GM18502 (cell line): ENCODE data around the gene TNIK.
"Not testable (repeated sequence)": the region's sequence is repeated elsewhere in the genome, so short reads cannot be mapped to it uniquely, and the experiment has no call there.

Experiments used
- ATAC-seq: cut with Tn5 transposase; IDR thresholded peaks from one replicate; pipeline ENCODE4 v1.9.1; 2021; ENCODE audit warnings: mild to moderate bottlenecking; ENCODE audit not compliant: unreplicated experiment, poor library complexity

Gene TNIK

DNA sequence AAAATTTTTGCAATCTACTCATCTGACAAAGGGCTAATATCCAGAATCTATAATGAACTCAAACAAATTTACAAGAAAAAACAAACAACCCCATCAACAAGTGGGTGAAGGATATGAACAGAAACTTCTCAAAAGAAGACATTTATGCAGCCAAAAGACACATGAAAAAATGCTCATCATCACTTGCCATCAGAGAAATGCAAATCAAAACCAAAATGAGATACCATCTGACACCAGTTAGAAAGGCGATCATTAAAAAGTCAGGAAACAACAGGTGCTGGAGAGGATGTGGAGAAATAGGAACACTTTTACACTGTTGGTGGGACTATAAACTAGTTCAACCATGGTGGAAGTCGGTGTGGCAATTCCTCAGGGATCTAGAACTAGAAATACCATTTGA, 36.1 kb downstream of the TNIK start:
- ATAC-seq, result not testable (repeated sequence)

DNA sequence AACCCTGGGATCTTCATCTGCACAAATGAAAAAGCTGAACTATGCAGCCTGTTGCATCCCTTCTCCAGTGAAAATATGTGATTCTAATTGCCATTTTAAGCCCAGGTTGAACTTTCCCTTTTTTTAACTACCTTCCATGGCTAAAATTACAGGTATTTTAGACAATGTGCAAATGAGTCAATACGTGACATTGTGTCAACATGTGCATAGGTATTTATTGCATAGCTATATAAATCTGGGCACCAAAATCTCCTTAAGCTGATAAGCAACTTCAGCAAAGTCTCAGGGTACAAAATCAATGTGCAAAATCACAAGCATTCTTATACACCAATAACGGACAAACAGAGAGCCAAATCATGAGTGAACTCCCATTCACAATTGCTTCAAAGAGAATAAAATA, 37.4 kb downstream of the TNIK start:
- ATAC-seq, result not testable (repeated sequence)

DNA sequence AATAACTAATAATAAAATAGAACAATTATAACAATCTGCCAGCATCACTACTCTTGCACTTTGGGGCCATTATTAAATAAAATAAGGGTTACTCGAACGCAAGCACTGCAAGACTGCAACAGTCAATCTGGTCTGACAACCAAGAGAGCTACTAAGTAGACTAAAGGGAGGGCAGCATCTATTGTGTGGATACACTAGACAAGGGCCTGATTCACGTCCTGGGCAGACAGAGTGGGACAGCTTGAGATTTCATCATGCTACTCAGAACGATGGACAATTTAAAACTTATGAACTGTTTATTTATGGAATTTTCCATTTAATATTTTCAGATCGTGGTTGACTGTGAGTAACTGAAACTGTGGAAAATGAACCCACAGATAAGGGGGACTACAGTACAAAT, 39.5 kb downstream of the TNIK start:
- no peak for ATAC-seq

DNA sequence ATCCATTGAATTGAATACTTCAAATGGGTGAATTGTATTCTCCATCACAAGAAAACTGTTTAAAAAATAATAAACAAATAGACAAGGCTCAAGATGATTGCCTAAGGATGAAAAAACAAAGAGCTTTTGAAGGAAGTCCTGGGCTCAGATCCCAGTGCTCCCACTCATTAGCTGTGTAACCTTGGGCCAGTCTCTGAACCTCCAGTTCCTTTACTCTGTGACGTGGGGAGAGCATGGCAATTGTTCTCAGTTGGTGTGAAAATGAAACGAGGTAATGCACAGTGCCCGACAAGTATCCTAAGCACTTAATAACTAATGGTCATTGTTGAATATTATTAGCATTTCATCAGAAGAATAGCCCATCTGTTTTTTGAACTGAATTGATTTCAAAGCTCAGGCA, 40.7 kb downstream of the TNIK start:
- no peak for ATAC-seq

DNA sequence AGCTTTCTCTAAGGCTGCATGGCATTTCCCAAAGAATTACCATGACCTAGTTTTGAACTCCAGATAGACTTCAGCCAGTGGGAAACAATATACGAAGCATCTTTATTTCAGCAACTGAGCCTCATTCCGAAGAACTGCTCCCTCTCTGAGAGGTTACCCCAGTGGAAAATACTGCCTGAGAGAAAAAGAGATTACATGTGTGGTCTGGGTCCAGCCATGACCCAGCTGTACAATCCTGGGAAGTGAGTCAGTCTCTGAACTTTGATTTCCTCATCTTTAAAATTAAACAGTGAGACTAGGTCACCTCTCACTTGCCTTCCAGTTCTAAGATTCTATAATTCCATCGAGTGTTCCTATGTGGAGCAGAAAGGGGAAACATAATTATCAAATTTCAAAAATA, 42.4 kb downstream of the TNIK start:
- ATAC-seq, result no peak

DNA sequence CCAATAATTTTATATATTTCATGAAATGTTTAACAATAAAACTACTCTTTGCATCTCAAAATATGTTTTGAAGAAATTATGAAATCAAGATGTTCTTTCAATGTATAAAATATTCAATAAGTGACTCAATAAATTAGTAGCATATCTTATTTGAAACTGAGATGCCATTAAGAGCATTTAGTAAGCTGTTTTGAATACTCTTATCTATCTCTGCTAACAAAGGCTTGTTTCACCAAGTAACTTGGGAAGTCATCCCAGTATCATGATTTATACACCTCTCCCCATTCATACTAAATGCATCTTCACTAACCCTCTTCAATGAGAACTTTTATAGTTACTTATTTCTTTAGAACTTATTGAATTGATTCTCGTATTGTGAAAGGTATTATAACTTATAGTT, 43.1 kb downstream of the TNIK start:
- ATAC-seq, result no peak

DNA sequence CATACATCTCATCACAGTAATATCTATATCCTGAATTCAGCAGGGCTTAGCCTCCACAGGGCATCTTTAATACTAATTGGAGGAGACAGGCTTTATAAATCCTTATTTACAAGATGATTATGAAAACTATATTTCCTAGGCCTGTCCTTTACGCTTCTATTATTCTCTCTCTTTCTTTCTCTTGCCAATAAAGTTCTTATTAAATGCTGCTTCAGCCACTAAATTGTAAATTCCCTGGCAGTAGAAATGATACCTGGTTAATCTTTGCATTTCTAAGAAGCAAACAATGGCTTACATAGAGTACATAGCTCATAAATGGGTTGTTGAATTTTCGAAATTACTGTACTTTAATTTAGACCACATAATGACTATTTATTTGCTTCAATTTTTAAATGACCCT, 43.5 kb downstream of the TNIK start:
- ATAC-seq, result no peak

DNA sequence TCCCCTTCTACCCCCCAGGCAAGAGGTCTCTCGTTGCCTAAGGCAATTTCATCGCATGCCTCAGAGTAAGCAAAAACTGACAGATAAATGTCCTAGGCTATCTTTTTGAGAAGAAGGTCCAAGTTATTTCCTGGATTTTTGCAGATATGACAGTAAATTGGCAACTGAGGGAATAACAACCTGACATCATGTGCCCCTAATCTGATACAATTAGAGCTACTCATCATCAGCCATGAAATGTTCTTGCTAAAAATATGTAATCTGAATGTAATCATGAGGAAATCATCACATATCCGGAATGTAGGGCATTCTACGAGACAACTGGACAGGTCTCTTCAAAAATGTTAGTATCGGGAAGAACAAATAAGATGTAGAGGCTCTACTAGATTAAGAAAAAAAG, 44.1 kb downstream of the TNIK start:
- no peak for ATAC-seq

DNA sequence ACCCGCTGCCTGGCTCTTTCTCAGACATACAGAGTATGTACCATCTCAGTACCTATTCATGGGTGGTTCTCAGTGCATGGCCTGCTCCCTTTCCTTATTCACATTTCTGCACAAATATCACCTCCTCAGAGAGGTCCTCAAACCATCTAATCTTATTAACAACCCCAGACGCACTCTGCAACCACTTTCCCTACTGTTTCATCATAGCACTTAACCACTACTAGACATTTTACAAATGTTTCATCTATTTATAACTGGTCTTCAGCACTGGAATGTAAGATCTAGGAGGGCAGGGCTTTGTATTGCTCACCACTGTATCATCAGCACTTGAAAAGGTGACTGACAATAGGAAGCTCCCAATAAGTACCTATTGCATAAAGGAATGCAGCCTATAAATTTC, 45.1 kb downstream of the TNIK start:
- no peak for ATAC-seq

DNA sequence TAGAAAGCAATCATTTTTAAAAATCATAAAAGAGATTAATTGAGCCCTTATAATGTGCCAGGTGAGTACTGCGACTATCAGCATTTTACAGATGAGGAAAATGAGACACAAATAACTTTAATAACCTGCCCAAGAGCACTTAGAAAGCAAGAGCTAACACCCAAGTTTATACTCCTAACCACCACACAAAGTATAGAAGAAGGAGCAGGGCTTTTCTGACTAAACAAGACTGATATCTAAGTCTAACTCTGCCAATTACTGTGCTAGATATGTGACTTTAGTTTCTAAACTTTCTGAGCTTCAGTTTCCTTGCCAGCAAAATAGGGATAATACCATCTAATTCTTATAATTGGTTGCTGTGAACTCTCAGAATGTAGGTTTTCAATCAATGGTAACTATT, 47.7 kb downstream of the TNIK start:
- no peak for ATAC-seq

DNA sequence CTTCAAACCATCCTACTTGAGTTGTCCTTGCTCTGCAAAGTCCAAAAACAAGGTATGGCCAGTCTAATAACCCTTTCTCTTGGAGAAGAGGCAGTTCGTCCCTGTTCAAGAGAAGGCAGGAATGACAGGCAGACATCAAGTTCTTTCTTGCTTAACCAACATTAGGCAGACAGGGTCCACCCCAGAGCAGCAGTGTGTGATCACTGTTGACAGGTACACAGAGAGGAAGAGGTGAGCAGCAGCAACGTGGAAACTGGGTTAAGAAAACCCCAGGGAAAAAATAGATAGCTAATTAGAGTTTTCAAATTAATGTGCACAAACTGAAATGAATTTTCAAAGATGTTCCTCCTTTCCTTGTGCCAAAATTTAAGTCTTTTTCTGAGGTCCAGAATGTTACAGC, 48.2 kb downstream of the TNIK start:
- no peak for ATAC-seq

DNA sequence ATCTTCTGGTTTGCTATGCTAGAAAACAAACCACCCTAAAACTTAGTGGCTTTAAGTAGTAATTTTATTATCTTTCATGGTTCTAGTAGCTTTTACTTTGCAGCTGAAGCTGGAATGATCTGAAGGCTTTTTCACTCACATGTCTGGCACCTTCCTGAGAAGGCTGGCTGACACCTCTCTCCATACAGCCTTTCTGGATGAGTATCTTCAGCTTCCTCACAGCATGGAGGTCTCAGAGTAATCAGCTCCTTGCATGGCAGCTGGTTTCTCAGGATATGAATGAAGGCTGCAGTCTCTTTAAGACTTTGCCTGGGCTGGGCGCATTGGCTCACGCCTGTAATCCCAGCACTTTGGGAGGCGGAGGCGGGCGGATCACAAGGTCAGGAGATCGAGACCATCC, 50.0 kb downstream of the TNIK start:
- ATAC-seq, result no peak

DNA sequence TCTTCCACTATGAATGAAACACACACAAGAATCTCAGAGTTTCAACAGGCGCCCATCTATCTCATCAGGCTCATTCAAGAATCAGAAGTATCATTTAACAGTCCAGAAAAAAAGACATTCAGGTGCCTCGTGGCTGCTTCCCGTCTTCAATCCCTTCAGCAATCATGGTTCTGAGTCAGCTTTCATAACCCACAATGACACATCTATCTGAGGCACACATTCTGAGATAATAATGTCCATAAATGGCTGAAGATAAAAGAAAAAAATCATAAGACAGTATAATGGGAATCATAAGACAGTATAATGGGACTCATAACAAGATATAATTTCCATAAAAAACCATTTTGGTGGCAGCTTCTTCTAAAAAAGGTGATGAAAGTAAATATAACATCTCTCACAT, 52.4 kb downstream of the TNIK start:
- ATAC-seq, result no peak

DNA sequence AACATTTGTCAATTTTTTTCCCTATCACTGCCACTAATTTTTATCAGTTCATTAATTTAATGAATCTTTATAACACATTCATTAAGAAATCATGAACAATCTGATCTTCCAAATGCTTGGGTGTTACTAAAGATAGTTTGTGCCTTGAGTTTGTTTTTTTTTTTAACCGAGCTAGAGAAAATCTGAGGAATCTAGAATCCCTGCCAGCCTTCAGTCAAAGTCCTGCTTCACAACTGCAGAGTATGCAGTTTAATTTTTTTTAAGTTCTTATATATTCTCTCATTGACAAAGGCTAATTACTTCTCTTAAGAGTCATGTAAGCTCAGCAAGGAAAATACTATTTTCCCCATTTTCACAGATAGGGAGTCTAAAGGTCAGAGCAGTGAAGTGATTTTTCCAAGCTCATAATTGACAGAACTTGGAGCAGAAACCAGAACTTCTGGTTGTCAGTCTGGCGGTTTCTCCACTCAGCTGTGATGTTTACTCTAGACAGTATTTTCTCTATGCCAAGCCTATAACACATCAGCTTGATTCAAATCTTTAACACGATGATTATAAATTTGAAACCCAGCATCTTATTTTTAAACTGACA, 55.7 kb downstream of the TNIK start:
- ATAC-seq, result no peak

DNA sequence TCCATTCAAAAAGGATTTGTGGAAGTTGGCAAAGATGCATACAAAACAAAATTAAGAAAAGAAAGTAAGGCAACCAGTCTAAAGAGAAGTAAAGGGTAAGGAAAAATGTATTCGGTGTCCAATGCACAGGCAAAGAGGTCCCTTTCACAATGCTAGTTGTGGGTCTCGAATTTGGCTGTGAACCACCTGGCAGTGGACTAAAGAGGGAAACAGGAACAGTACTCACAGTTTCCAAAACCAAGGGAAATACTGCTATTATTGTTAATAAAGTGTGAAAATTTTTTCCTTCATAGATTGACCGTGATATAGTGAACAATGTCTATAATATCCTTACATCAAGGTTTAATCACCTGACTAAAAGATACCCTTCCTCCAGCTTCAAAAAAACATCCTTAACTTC, 57.9 kb downstream of the TNIK start:
- no peak for ATAC-seq

DNA sequence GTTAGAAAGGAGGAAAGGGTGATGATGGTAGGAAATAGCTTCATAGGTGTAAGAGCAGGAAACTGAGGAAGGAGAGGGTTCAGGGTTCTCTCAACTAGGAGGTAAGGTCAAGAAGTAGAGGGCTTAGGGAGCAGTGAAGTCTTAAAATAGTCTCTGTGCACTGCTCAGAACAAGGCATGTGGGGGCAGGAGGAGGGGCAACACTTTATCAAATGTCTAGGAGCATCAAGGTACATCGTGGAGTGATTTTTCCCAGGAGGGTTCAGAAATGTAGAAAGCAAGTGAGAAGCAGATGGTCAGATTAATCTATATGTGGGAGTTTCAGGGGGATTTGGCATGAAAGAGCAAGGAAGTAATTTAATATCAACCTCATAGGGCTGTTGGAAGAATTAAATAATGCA, 58.8 kb downstream of the TNIK start:
- no peak for ATAC-seq

DNA sequence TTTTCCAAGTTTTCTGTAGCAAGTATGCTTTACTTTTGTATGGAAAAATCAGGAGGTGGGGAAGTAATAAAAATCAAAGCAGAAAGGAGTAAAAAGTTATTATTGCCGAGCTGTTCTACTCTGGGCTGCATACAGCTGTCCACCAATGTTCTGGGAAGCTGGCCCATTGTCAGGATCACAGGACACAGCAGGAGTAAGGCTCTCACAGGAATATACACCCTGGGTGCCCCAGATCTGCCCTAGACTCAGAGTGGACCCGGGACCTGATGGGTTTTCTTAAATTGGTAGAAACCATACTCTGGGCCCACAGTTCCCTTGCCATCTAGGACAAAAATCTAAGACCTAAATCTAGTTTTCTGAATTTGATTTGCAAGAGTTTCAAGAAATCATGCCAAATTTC, 60.4 kb downstream of the TNIK start:
- no peak for ATAC-seq

DNA sequence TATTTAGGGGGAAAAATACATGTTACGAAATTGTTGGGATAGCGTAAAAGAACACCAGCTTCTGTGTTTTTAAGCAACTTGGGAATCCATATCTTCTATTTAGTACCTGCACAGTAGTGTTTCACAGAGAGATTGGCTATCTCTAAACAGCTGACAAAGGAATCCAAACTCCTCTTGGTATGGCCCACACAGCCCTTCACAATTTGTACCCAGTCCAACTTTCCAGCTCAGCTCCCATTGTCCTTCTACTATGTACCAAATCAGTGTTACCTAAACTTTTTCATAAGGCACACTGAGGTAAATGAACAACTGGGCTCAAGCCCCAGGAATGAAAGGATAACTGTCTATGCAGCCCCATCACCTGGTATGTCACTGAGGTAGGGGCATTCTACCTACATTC, 61.9 kb downstream of the TNIK start:
- no peak for ATAC-seq

DNA sequence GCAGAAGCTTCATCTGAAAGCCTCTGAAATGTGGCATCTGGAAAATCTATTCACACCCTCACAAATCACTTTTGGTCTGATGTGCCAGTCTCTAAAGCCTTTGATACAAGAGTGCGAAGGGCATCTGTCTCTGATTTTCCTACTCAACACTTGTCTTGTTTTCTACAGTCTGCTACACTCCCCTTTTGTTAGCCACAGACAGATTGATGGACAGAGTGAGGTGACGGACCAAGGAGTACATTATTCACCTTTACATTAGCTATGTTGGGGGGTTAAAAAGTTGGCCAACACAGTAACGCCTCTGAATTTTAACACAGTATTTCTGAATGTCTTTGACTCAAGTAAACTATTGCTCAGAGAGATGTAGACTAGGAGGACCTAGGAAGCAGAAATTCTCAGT, 63.1 kb downstream of the TNIK start:
- ATAC-seq, result no peak

DNA sequence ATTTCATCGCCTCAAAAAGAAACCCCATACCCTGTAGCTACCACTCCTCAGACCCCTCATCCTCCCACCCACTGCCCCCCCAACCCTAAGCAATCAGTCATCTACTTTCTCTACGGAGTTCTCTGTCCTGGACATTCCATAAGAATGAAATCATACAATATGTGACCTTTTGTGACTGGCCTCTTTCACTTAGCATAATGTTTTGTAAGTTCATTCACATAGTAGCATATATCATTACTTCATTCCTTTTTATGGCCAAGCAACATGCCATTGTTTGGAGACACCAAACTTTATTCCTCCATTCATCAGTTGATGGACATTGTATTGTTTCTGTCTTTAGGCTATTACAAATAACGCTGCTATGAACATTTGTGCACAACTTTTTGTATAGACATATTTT, 64.2 kb downstream of the TNIK start:
- ATAC-seq, result no peak

DNA sequence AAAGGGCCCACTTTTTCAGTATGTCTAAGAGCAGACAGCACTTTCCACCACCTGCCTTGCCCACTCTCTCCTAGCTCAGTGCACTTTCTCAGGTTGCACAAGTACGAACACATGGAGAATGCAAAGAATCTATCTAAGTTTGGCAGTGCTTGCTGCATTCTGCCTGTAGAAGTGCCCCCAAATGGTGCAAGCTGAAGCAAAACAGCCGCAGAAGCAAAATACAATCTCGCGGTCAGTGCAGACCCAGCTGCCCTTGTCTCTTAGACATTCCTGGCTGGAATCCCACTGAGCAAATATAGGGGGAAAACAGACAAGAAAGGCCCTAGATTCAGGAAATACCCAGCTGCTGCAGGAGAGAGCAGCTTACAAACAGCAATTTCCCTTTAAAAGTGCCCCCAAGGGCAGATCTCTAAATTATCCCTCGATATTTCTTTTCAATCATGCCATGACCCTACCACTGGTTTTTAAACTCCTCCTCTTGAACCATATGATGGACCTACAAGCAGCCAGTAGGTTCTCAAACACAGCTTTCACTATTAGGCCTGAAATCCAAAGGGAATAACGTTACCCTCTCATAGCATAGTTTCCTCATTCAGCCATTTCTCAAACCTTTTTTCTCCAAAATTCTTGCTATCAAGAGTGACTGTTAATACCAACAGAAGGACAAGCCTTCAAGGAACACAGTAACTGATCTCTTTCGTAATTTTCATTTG, 67.0 kb downstream of the TNIK start:
- ATAC-seq, result no peak

DNA sequence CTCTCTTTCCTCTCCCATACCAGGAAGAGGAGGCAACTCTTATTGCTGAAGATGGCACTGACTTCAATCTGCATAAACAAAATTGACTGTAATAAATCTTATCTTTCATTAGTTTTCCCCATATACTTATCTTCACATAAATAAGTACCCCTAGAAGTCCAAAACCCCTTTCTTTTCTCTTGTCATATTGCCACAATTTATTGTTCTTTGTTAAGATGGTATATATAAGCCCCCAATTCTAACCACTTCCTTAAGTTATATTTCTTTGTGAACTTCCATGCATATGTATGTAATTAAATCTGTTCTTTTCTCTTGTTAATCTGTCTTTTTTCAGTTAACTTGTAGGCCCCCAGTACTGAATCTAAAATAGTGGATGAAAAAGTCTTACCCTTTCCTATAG, 68.8 kb downstream of the TNIK start:
- no peak for ATAC-seq
